IgD-negative memory B cell (primary cell): Measurements from ENCODE around the gene ASPHD2. TPM values are rescaled to one million over a fixed set of nuclear protein-coding genes. Genes with fewer than 3 reads are reported as not detected.

Experiments
- H3K27ac Mint-ChIP-seq, 3 donors: one replicate each; pipeline ENCODE4 v1.8.0; 2020 to 2022; ENCODE audit warnings: mild to moderate bottlenecking in 3 of 3, mixed read lengths in 3 of 3, moderate library complexity in 1 of 3
- H3K27me3 Mint-ChIP-seq: one replicate; pipeline ENCODE4 v1.8.0; 2021; ENCODE audit warnings: mixed read lengths
- H3K36me3 Mint-ChIP-seq: one replicate; pipeline ENCODE4 v1.8.0; 2020; ENCODE audit warnings: mild to moderate bottlenecking, mixed read lengths
- H3K4me1 Mint-ChIP-seq, 3 donors: one replicate each; pipeline ENCODE4 v1.8.0; 2020 to 2022; ENCODE audit warnings: mixed read lengths in 3 of 3, mild to moderate bottlenecking in 1 of 3
- H3K4me3 Mint-ChIP-seq, 4 donors: one replicate each; pipeline ENCODE4 v1.8.0; 2020 to 2022; ENCODE audit warnings: mild to moderate bottlenecking in 4 of 4, mixed read lengths in 4 of 4, moderate library complexity in 3 of 4
- H3K9me3 Mint-ChIP-seq, 3 donors: one replicate each; pipeline ENCODE4 v1.8.0; 2020 to 2021; ENCODE audit warnings: mixed read lengths in 3 of 3, mild to moderate bottlenecking in 1 of 3
- polyA plus RNA-seq: library from polyadenylated mRNA; unstranded; fragments of 300-500 nt; fragmentation: Illumina TruSeq; gene quantifications from one replicate; pipeline ENCODE4 v1.2.3, GENCODE V29; 2021

Gene ASPHD2
- polyA plus RNA-seq, 1 donor from 2014 or later, result 5.7 TPM

DNA sequence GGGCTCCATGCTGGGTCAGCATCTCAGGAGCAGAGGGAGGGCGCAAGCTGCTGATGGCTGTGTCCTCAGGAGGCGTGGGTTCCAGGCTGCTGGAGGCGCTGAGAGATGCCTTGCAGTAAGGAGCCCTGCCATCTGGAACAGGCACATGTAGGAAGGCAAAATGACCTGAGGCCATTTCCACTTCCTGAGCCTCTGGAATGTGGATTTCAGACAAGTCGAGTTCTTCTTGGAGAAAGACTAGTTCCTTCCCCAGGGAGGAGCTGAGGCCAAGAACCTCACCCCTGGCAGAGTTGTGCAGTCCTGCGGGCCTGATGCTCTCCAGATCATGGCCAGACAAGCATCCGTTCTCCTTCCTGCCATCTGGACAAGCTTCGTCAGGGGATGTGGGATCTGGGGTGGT, 35.3 kb downstream of the ASPHD2 start:
- Mint-ChIP-seq H3K4me3 (no peak overlapping the region), H3K4me1 (no peaks in the 10 kb centered on the region), H3K36me3 (peaks cover 11% of the 10 kb centered on the region), H3K27ac (no peak overlapping the region), H3K9me3 (no peaks in the 10 kb centered on the region), H3K27me3 (no peaks in the 10 kb centered on the region)

DNA sequence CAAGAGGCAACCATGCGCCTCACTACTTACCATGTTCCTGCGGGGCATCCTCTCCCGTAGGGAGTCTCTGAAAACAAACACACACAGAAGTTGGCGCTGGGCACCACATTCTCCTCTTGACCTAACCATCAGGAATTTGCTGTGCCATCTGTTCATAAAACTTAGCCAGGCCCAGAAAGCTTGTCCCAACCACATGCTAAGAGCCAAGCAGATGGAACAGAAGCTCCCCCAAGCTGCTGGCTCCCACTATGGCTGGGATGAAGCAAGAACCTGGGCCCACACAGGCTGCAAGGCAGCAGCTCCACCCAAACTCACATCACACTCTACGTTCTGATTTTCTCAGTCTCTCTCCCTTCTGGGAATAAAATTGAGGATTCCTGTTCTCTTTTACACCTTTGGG, 37.1 kb downstream of the ASPHD2 start:
- Mint-ChIP-seq H3K27ac (no peak overlapping the region), H3K27me3 (no peaks in the 10 kb centered on the region), H3K4me3 (no peak overlapping the region), H3K4me1 (no peaks in the 10 kb centered on the region), H3K9me3 (no peaks in the 10 kb centered on the region), H3K36me3 (peaks cover 11% of the 10 kb centered on the region)

DNA sequence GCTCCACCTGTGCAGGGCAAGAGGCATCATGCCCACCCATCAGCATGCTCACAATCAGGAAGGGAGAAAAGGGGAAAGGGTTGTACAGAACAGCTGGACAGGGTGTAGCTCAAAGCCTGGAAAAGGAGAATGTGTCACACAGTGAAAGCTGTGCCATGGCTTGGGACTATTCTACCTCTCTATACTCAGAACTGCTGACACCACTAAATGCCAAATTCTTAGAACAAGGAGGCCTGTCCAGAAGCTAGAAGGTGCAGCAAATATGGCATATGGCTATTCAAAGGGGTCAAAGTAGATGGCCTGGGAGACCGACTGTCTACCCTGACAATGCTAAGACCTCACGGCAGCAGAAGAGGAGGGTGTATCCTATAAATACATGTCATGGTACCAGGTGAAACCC, 41.7 kb downstream of the ASPHD2 start:
- Mint-ChIP-seq H3K4me3 (no peak overlapping the region), H3K4me1 (peaks cover 0 to 3% (median 0%) of the 10 kb centered on the region in 3 donors), H3K9me3 (no peaks in the 10 kb centered on the region), H3K27ac (no peak overlapping the region), H3K27me3 (no peaks in the 10 kb centered on the region), H3K36me3 (peaks cover 9% of the 10 kb centered on the region)

DNA sequence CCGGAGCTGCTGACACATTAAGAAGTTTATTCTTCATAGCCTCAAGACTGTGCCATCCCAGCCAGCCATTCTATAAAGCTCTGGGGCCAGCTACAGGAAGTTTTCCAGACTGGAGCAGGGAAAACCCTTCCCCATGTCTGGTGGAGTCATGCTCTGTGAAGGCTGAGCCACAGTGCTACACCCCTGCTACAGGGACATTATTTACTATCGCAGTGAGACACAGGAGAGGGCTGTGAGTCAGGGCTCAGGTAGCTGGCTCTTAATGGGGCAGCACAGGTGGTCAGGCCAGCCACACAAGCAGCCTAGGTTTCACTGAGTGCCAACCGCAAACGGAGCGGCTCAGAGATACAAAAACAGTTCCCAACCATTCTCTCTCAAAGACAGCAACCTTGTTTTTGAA, 42.5 kb downstream of the ASPHD2 start:
- H3K9me3 Mint-ChIP-seq, result no peaks in the 10 kb centered on the region
- peaks cover 9% of the 10 kb centered on the region for H3K36me3 Mint-ChIP-seq
- H3K4me3 Mint-ChIP-seq, result no peak overlapping the region
- peaks cover 0 to 3% (median under 1%) of the 10 kb centered on the region in 3 donors for H3K4me1 Mint-ChIP-seq
- H3K27ac Mint-ChIP-seq, result no peak overlapping the region
- H3K27me3 Mint-ChIP-seq, result no peaks in the 10 kb centered on the region

DNA sequence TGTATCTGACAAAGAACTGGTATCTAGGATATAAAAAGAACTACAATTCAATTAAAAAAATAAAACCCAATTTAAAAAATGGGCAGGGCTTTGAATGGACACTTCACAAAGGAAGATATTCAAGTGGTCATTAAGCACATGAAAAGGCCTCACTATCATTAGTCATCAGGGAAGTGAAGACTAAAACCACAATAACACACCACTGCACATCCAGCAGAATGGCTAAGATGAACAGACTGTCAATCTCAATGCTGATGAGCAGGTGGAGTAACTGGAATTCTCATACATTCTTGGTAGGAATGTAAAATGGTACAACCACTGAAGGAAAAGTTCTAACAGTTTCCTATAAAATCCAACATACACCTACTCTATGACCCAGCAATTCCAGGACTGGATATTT, 45.6 kb downstream of the ASPHD2 start:
- Mint-ChIP-seq H3K9me3 (no peaks in the 10 kb centered on the region), H3K27me3 (no peaks in the 10 kb centered on the region), H3K4me1 (peaks cover 13 to 23% (median 16%) of the 10 kb centered on the region in 3 donors), H3K36me3 (peaks cover 11% of the 10 kb centered on the region), H3K27ac (no peak overlapping the region), H3K4me3 (peak overlapping the region in 1 of 4 donors; percentile 38)

DNA sequence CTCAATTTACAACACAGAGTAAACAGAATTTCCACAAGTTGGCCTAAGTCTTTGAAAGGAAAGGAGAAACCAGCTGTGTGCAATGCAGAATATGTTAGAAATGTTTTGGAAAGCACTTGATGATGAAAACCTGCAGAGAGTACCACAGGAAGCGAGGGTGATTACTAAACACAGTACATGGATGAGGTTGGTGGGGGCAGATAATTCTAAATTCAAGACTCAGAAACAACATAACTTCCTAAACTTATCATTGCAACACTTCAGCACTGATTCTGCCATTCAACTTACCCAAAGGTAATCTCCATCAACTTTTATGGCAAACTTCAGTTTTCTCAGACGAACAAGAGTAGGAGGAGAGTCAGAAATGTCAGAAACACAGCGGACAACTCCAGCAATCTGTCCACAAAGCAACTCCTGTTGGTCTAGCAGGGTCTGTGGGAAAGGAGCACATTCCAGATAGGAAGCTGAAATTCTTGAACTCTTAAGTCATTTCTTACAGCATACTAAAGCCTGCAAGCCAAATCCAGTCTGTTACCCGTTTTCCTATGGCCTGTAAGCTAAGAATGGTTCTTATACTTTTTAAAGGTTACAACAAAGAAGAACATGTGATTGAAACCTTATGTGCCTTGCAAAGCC, 47.8 kb downstream of the ASPHD2 start:
- Mint-ChIP-seq H3K9me3 (no peaks in the 10 kb centered on the region), H3K27me3 (no peaks in the 10 kb centered on the region), H3K4me1 (peaks cover 28 to 41% (median 32%) of the 10 kb centered on the region in 3 donors), H3K4me3 (peak overlapping the region in 1 of 4 donors; percentile 18), H3K36me3 (peaks cover 10% of the 10 kb centered on the region), H3K27ac (peak overlapping the region in 2 of 3 donors; percentile 44 to 65)

DNA sequence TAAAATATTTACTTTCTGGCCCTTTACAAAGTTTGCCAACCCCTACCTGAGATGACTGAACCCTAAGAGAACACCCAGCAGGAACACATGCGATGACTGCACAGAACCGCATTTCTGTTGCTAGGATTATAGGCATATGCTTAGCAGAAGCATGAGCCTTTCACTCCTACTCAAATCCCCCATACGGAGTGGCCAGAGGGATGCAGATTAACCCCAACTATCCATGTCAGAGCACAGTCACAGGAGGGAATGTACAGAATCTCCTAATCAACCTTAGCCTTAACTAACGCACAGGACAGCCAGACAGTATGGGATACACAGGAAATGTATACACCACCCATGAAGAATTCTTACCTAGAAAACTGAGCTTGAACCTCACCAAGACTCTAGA, 48.3 kb downstream of the ASPHD2 start:
- Mint-ChIP-seq H3K4me1 (peaks cover 34 to 47% (median 36%) of the 10 kb centered on the region in 3 donors), H3K9me3 (no peaks in the 10 kb centered on the region), H3K36me3 (peaks cover 10% of the 10 kb centered on the region), H3K4me3 (peak overlapping the region in 1 of 4 donors; percentile 46), H3K27me3 (no peaks in the 10 kb centered on the region), H3K27ac (peak overlapping the region in 1 of 3 donors; percentile 65)

DNA sequence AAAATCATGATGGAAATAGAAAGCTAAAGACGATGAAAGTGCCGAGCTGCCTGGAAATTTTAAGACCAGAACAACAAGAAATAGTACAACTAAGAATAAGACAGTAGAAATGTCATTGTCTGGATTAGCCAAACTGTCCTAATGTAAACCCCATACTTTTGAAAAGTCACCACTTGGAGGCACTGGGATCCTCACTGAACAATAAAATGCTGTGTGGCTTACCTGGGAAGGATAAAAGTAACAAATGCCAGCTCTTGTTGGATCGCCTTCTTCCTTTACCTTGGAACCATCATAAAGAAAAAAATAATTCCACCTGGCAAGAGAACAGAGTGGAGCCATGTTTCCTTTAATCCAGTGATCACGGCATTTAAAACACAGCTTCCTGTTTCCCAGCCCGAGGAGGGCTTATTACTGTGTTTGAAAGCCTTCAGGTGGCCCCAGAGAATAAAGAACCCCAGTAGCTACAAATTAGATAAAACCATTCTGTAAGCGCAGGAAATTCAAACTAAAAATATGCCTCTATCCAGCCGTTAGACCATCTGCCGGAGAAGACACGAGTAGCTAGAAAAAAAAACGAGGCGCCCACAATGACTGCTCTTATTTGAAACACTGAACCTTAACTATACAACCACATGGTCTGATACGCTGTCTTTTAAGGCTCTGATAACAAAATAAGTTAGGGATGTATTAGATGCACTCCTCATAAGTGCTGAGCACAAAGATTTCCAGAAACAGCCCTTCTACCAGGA, 50.2 kb downstream of the ASPHD2 start:
- peak overlapping the region; percentile 62 to 89 (median 76) for H3K4me3 Mint-ChIP-seq
- H3K27me3 Mint-ChIP-seq, result no peaks in the 10 kb centered on the region
- no peaks in the 10 kb centered on the region for H3K9me3 Mint-ChIP-seq
- H3K4me1 Mint-ChIP-seq, result peaks cover 45 to 56% (median 47%) of the 10 kb centered on the region in 3 donors
- peak overlapping the region; percentile 80 to 95 (median 85) for H3K27ac Mint-ChIP-seq
- peaks cover 10% of the 10 kb centered on the region for H3K36me3 Mint-ChIP-seq

DNA sequence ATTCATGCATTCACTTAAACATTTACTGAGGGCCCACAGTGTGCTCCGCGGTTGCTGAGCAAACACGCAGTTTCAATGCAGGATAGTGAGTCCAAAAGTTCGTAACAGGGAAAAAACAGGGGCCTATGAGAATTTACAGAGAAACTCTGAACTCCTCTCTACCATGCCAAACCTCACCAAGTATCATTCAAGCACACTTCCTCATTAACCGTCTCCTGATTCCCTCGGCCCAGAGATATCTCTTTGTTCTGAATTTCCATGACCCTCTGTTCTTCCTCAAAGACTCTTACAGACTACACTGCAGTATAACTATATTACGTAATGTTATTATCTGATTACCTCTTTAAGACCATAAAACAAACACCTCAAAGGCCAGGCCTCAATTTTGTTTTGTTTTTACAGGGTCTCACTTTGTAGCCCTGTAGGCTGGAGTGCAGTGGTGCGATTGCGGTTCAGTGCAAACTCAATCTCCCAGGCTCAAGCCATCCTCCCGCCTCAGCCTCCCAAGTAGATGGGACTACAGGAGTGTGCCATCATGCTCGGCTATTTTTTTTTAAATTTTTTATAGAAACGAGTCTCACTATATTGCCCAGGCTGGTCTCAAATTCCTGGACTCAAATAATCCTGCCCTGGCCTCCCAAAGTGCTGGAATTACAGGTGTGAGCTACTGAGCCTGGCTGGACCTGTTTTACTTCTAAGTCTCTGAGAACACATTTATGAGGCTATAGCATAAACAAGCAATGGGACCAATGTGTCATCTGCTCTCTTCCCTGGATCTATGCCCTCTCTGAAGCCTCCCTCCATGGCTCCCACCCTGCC, 50.9 kb downstream of the ASPHD2 start:
- peak overlapping the region; percentile 80 to 95 (median 85) for H3K27ac Mint-ChIP-seq
- peaks cover 8% of the 10 kb centered on the region for H3K36me3 Mint-ChIP-seq
- H3K27me3 Mint-ChIP-seq, result no peaks in the 10 kb centered on the region
- H3K9me3 Mint-ChIP-seq, result no peaks in the 10 kb centered on the region
- H3K4me3 Mint-ChIP-seq, result peak overlapping the region; percentile 72 to 91 (median 84)
- peaks cover 50 to 59% (median 51%) of the 10 kb centered on the region in 3 donors for H3K4me1 Mint-ChIP-seq

DNA sequence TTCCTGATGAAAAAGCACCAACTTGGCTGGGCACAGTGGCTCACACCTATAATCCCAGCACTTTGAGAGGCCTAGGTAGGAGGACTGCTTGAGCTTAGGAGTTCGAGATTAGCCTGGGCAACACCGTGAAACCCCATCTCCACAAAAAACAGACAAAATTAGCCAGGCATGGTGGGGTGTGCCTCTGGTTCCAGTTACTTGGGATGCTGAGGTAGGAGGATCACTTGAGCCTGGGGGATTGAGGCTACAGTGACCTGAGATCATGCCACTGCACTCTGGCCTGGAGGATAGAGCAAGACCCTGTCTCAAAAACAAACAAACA, 51.5 kb downstream of the ASPHD2 start:
- peak overlapping the region; percentile 71 to 95 (median 75) for H3K27ac Mint-ChIP-seq
- peaks cover 51 to 63% (median 52%) of the 10 kb centered on the region in 3 donors for H3K4me1 Mint-ChIP-seq
- H3K9me3 Mint-ChIP-seq, result no peaks in the 10 kb centered on the region
- peaks cover 8% of the 10 kb centered on the region for H3K36me3 Mint-ChIP-seq
- no peaks in the 10 kb centered on the region for H3K27me3 Mint-ChIP-seq
- peak overlapping the region in 3 of 4 donors; percentile 71 to 91 (median 89) for H3K4me3 Mint-ChIP-seq

DNA sequence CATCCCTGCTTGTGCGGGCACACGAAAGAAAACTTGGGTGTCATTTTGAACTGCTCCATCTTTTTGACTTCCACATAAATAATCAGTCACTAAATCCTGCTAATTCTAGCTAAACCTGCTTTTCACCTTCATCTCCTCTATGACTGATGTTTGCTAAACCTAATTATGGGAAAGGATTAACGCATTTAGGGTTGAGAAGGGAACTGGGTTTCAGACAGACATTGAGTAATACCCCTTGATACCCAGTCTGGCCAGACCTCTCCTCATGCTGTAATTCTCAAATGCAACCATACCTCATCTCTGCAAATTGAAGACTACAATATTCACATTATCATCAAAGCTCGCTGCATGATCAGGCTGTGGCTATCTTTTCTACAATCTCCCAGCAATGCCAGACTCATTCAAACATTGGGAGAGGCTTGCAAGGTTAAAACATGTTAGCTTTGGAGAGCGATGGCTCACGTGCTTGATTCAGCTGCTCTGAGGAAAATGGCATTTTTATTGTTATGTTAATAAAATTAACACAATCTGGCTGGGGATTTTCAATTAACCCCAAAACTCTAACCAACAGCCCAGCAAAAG, 52.1 kb downstream of the ASPHD2 start:
- Mint-ChIP-seq H3K27ac (peak overlapping the region in 2 of 3 donors; percentile 77 to 95), H3K36me3 (peaks cover 8% of the 10 kb centered on the region), H3K9me3 (no peaks in the 10 kb centered on the region), H3K4me3 (peak overlapping the region; percentile 28 to 97 (median 82)), H3K4me1 (peaks cover 51 to 65% (median 52%) of the 10 kb centered on the region in 3 donors), H3K27me3 (no peaks in the 10 kb centered on the region)

DNA sequence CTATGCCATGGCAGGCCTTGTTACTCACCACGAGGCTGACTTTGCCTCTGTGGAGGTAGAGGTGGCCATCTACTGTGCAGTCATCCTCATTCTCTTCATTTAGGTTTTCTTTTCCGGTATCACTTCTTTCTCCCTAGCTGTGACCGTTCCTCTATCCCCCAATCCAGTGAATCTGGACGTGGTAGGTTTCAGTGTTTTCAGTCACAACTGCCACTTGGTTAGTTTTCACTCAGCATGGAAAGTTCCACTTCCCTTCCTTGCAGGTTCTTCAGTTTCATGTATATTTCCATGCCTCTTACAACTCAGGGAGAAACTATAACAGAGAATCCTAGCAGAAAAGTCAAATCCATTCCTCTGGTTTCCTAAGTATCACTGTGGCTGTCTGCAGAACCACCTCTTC, 52.6 kb downstream of the ASPHD2 start:
- Mint-ChIP-seq H3K4me3 (peak overlapping the region; percentile 44 to 97 (median 82)), H3K27me3 (no peaks in the 10 kb centered on the region), H3K27ac (peak overlapping the region; percentile 77 to 98 (median 95)), H3K4me1 (peaks cover 50 to 65% (median 51%) of the 10 kb centered on the region in 3 donors), H3K36me3 (peaks cover 6% of the 10 kb centered on the region), H3K9me3 (no peaks in the 10 kb centered on the region)

DNA sequence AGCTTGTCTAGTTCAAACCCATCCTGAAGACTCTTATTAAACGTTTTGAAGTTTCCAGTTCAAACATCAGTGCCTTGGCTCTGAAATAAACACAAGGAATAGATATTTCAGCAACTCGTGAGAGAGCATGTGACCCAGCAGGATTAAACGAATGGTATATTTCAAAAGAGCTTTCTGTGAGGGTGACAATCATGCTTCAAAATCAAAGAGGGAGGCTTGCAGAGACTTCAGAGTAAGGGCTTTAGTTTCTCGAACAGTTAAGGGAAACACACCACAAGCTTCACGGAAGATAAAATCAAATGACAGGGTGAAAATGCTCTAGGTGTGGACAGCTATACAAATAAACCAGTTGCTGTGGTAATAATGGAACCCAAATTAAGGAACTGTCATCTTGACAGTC, 53.1 kb downstream of the ASPHD2 start:
- no peaks in the 10 kb centered on the region for H3K9me3 Mint-ChIP-seq
- H3K27ac Mint-ChIP-seq, result peak overlapping the region; percentile 95 to 98 (median 97)
- H3K4me1 Mint-ChIP-seq, result peaks cover 50 to 64% (median 51%) of the 10 kb centered on the region in 3 donors
- peaks cover 3% of the 10 kb centered on the region for H3K36me3 Mint-ChIP-seq
- H3K4me3 Mint-ChIP-seq, result peak overlapping the region; percentile 90 to 97 (median 94)
- no peaks in the 10 kb centered on the region for H3K27me3 Mint-ChIP-seq

DNA sequence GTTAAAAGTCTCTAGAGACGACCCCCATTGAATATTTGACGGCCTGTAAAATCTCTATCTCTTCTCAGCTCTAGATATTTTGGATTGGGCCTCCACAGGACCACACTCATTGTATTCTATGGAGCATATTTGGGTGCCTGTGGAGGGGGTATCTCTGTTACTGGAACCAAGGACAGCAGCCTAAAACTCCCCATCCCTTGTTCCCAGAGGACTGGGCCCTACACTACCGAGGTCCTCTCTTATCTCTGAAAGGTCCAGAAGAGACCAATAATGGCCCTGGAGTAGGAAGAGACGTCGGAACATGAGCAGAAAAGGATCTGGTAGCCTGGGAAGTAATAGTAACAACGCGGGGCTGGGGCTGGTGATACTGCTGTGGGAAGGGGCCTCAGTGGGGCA, 54.0 kb downstream of the ASPHD2 start:
- peaks cover 44 to 55% (median 45%) of the 10 kb centered on the region in 3 donors for H3K4me1 Mint-ChIP-seq
- H3K9me3 Mint-ChIP-seq, result no peaks in the 10 kb centered on the region
- peak overlapping the region; percentile 90 to 97 (median 94) for H3K4me3 Mint-ChIP-seq
- H3K27me3 Mint-ChIP-seq, result no peaks in the 10 kb centered on the region
- H3K27ac Mint-ChIP-seq, result peak overlapping the region; percentile 95 to 98 (median 97)
- no peaks in the 10 kb centered on the region for H3K36me3 Mint-ChIP-seq
